HepG2 (cell line): ENCODE data around the gene TNP2. TPM values are rescaled to one million over a fixed set of nuclear protein-coding genes. Genes with fewer than 3 reads are reported as not detected.
A peak's percentile ranks its signal among the peaks of the same experiment; 100 is the strongest.

Experiments
- ADNP ChIP-seq: sonication (generic); formaldehyde crosslinking; IDR thresholded peaks from 2 replicates; pipeline ENCODE4 v1.4.0; 2020; ENCODE audit warnings: missing genetic modification reagents
- DR1 ChIP-seq: sonication (generic); formaldehyde crosslinking; IDR thresholded peaks from 2 replicates; pipeline ENCODE4 v1.8.0; 2021; ENCODE audit warnings: mild to moderate bottlenecking, missing genetic modification reagents, inconsistent platforms
- FOXP1 ChIP-seq, 2 experiments: fragments of 450-650 bp in 1 of 2; IDR thresholded peaks; 2 replicates each; pipeline ENCODE4 v1.6.1; 2017 to 2018; ENCODE audit warnings: antibody characterized with exemption in 1 of 2
- HNRNPUL1 ChIP-seq: fragments of 200-400 bp; formaldehyde crosslinking; IDR thresholded peaks from 2 replicates; pipeline ENCODE4 v1.6.1; 2017; ENCODE audit warnings: low read depth, mild to moderate bottlenecking, low read length, moderate library complexity
- JUNB ChIP-seq: sonication (generic); formaldehyde crosslinking; IDR thresholded peaks from 2 replicates; pipeline ENCODE4 v1.8.0; 2022; ENCODE audit warnings: missing genetic modification reagents, mild to moderate bottlenecking, borderline replicate concordance
- MYNN ChIP-seq: sonication (generic); formaldehyde crosslinking; IDR thresholded peaks from 2 replicates; pipeline ENCODE4 v1.4.0; 2020; ENCODE audit warnings: mild to moderate bottlenecking, low read depth, missing genetic modification reagents
- NR2F2 ChIP-seq: IDR thresholded peaks from 2 replicates; pipeline ENCODE4 v1.6.1; 2012; ENCODE audit warnings: low read depth, inconsistent platforms, borderline replicate concordance
- NRL ChIP-seq: sonication (generic); formaldehyde crosslinking; IDR thresholded peaks from 2 replicates; pipeline ENCODE4 v1.5.0; 2020; ENCODE audit warnings: missing genetic modification reagents, mild to moderate bottlenecking, moderate library complexity, borderline replicate concordance
- SMARCC2 ChIP-seq: fragments of 450-650 bp; IDR thresholded peaks from 2 replicates; pipeline ENCODE4 v1.6.1; 2017; ENCODE audit warnings: antibody characterized with exemption, mild to moderate bottlenecking
- TAF15 ChIP-seq: fragments of 200-400 bp; formaldehyde crosslinking; IDR thresholded peaks from one replicate; pipeline ENCODE4 v1.6.1; 2018; ENCODE audit warnings: mild to moderate bottlenecking, low read depth, low read length; ENCODE audit not compliant: poor library complexity, severe bottlenecking
- ZBTB38 ChIP-seq: sonication (generic); formaldehyde crosslinking; IDR thresholded peaks from 2 replicates; pipeline ENCODE4 v1.5.1; 2020; ENCODE audit warnings: mild to moderate bottlenecking, missing genetic modification reagents
- ZMYM2 ChIP-seq: sonication (generic); formaldehyde crosslinking; IDR thresholded peaks from 2 replicates; pipeline ENCODE4 v1.8.0; 2022; ENCODE audit warnings: mild to moderate bottlenecking, missing genetic modification reagents
- ZNF563 ChIP-seq: sonication (generic); formaldehyde crosslinking; IDR thresholded peaks from 2 replicates; pipeline ENCODE4 v1.8.0; 2022; ENCODE audit warnings: mild to moderate bottlenecking, moderate library complexity, missing genetic modification reagents
- ZSCAN31 ChIP-seq: sonication (generic); formaldehyde crosslinking; IDR thresholded peaks from 2 replicates; pipeline ENCODE4 v1.5.0; 2020; ENCODE audit warnings: low read depth, mild to moderate bottlenecking, missing genetic modification reagents
- polyA plus RNA-seq, 8 experiments: library from polyadenylated mRNA; depleted of rRNA in 3 of 8; stranded (reverse) in 7 of 8; unstranded in 1 of 8; fragments of >200 nt; fragmentation: Illumina TruSeq in 4 of 8; extraction: Trizol in 4 of 8; gene quantifications; 2 replicates each; pipeline versions ENCODE4 v1.2.1 to v1.2.3, GENCODE V29; 2011 to 2016; ENCODE audit warnings: low read depth in 4 of 8, missing spikeins in 1 of 8, mixed read lengths in 1 of 8; ENCODE audit not compliant: insufficient read depth in 1 of 8
- total RNA-seq, 5 experiments: library from RNA; depleted of rRNA; stranded (reverse); fragments of >200 nt; fragmentation: Illumina TruSeq; extraction: Trizol; gene quantifications; 2 replicates each; pipeline ENCODE4 v1.2.3, GENCODE V29; 2016; ENCODE audit warnings: low read depth in 1 of 5
- TF ChIP-seq, protein P1 (sequence below): sonication (generic); formaldehyde crosslinking; IDR thresholded peaks from 2 replicates; pipeline ENCODE4 v1.4.0; 2020; ENCODE audit warnings: mild to moderate bottlenecking, missing genetic modification reagents, borderline replicate concordance
- TF ChIP-seq, protein P2 (sequence below): IDR thresholded peaks from 2 replicates; pipeline ENCODE4 v1.6.1; 2016; ENCODE audit warnings: low read depth
- TF ChIP-seq, protein P3 (sequence below): sonication (generic); formaldehyde crosslinking; IDR thresholded peaks from 2 replicates; pipeline ENCODE4 v1.5.0; 2020; ENCODE audit warnings: missing genetic modification reagents, mild to moderate bottlenecking, borderline replicate concordance
- TF ChIP-seq, protein P4 (sequence below): sonication (generic); formaldehyde crosslinking; IDR thresholded peaks from 2 replicates; pipeline ENCODE4 v1.5.1; 2020; ENCODE audit warnings: mild to moderate bottlenecking, missing genetic modification reagents, moderate library complexity

The TNP2 gene
- total and polyA plus RNA-seq, 2 of the 13 experiments (the other 11 are each of a cell fraction or from before 2014, with no cell fraction given) = not detected

DNA sequence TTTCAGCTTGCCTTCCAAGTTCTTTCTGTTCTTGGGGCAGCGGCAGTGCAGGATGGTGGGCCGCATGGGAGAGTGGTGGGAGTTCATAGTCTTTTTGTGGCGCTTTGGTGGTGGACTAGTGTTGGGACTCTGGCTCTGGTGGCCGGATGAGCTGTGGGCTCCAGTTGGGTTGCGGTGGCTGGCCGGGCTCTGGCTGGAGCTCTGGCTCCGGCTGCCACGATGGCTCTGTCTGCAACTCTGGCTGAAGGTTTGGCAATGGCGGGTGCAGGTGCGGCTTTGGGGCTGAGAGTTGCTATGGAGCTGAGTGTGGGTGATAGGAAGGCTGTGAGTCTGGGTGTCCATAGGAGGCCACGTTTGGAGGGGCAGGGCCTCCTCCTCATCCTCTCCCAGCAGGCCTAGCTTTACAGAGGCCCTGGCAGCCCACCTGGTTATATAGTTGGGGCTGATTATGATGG, at the start of gene TNP2 (continued):
- TF ChIP-seq, protein P1, sequence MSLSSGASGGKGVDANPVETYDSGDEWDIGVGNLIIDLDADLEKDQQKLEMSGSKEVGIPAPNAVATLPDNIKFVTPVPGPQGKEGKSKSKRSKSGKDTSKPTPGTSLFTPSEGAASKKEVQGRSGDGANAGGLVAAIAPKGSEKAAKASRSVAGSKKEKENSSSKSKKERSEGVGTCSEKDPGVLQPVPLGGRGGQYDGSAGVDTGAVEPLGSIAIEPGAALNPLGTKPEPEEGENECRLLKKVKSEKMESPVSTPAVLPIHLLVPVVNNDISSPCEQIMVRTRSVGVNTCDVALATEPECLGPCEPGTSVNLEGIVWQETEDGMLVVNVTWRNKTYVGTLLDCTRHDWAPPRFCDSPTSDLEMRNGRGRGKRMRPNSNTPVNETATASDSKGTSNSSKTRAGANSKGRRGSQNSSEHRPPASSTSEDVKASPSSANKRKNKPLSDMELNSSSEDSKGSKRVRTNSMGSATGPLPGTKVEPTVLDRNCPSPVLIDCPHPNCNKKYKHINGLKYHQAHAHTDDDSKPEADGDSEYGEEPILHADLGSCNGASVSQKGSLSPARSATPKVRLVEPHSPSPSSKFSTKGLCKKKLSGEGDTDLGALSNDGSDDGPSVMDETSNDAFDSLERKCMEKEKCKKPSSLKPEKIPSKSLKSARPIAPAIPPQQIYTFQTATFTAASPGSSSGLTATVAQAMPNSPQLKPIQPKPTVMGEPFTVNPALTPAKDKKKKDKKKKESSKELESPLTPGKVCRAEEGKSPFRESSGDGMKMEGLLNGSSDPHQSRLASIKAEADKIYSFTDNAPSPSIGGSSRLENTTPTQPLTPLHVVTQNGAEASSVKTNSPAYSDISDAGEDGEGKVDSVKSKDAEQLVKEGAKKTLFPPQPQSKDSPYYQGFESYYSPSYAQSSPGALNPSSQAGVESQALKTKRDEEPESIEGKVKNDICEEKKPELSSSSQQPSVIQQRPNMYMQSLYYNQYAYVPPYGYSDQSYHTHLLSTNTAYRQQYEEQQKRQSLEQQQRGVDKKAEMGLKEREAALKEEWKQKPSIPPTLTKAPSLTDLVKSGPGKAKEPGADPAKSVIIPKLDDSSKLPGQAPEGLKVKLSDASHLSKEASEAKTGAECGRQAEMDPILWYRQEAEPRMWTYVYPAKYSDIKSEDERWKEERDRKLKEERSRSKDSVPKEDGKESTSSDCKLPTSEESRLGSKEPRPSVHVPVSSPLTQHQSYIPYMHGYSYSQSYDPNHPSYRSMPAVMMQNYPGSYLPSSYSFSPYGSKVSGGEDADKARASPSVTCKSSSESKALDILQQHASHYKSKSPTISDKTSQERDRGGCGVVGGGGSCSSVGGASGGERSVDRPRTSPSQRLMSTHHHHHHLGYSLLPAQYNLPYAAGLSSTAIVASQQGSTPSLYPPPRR = no peak
- TF ChIP-seq ZMYM2 (CRISPR knock-in tag) = no peak
- TF ChIP-seq MYNN (CRISPR knock-in tag) = no peak
- TF ChIP-seq NRL (CRISPR knock-in tag) = peak; percentile 32; the same call in 1 of the 2 replicates
- TF ChIP-seq NR2F2 = no peak
- TF ChIP-seq SMARCC2 = no peak
- no peak for TF ChIP-seq ADNP (CRISPR knock-in tag)
- no peak for TF ChIP-seq TAF15
- no peak for TF ChIP-seq FOXP1 (IDR thresholded peaks at IDR 0.05)
- no peak for TF ChIP-seq FOXP1 (CRISPR knock-in tag; IDR thresholded peaks at IDR 0.05)
- no peak for TF ChIP-seq DR1
- no peak for TF ChIP-seq ZSCAN31
- TF ChIP-seq ZBTB38 (CRISPR knock-in tag) = no peak
- TF ChIP-seq JUNB (CRISPR knock-in tag) = no peak
- TF ChIP-seq, protein P2, sequence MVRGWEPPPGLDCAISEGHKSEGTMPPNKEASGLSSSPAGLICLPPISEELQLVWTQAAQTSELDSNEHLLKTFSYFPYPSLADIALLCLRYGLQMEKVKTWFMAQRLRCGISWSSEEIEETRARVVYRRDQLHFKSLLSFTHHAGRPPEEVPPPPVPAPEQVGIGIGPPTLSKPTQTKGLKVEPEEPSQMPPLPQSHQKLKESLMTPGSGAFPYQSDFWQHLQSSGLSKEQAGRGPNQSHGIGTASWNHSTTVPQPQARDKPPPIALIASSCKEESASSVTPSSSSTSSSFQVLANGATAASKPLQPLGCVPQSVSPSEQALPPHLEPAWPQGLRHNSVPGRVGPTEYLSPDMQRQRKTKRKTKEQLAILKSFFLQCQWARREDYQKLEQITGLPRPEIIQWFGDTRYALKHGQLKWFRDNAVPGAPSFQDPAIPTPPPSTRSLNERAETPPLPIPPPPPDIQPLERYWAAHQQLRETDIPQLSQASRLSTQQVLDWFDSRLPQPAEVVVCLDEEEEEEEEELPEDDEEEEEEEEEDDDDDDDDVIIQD (CRISPR knock-in tag) = no peak
- TF ChIP-seq, protein P3, sequence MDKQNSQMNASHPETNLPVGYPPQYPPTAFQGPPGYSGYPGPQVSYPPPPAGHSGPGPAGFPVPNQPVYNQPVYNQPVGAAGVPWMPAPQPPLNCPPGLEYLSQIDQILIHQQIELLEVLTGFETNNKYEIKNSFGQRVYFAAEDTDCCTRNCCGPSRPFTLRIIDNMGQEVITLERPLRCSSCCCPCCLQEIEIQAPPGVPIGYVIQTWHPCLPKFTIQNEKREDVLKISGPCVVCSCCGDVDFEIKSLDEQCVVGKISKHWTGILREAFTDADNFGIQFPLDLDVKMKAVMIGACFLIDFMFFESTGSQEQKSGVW (CRISPR knock-in tag) = no peak
- TF ChIP-seq, protein P4, sequence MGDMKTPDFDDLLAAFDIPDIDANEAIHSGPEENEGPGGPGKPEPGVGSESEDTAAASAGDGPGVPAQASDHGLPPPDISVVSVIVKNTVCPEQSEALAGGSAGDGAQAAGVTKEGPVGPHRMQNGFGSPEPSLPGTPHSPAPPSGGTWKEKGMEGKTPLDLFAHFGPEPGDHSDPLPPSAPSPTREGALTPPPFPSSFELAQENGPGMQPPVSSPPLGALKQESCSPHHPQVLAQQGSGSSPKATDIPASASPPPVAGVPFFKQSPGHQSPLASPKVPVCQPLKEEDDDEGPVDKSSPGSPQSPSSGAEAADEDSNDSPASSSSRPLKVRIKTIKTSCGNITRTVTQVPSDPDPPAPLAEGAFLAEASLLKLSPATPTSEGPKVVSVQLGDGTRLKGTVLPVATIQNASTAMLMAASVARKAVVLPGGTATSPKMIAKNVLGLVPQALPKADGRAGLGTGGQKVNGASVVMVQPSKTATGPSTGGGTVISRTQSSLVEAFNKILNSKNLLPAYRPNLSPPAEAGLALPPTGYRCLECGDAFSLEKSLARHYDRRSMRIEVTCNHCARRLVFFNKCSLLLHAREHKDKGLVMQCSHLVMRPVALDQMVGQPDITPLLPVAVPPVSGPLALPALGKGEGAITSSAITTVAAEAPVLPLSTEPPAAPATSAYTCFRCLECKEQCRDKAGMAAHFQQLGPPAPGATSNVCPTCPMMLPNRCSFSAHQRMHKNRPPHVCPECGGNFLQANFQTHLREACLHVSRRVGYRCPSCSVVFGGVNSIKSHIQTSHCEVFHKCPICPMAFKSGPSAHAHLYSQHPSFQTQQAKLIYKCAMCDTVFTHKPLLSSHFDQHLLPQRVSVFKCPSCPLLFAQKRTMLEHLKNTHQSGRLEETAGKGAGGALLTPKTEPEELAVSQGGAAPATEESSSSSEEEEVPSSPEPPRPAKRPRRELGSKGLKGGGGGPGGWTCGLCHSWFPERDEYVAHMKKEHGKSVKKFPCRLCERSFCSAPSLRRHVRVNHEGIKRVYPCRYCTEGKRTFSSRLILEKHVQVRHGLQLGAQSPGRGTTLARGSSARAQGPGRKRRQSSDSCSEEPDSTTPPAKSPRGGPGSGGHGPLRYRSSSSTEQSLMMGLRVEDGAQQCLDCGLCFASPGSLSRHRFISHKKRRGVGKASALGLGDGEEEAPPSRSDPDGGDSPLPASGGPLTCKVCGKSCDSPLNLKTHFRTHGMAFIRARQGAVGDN = peak; percentile 30; the same call in 1 of the 2 replicates
- TF ChIP-seq ZNF563 (CRISPR knock-in tag) = 0 out of 2 replicates have a peak, but pooled peaks have one; percentile 5
- no peak for TF ChIP-seq HNRNPUL1
